ENCODE data around the gene ARL4C. TPM values are rescaled to one million over a fixed set of nuclear protein-coding genes. Genes with fewer than 3 reads are reported as not detected.

Gene ARL4C
- polyA plus RNA-seq, 1 of the 3 experiments (the other 2 are of a cell fraction): 24.0 TPM

DNA sequence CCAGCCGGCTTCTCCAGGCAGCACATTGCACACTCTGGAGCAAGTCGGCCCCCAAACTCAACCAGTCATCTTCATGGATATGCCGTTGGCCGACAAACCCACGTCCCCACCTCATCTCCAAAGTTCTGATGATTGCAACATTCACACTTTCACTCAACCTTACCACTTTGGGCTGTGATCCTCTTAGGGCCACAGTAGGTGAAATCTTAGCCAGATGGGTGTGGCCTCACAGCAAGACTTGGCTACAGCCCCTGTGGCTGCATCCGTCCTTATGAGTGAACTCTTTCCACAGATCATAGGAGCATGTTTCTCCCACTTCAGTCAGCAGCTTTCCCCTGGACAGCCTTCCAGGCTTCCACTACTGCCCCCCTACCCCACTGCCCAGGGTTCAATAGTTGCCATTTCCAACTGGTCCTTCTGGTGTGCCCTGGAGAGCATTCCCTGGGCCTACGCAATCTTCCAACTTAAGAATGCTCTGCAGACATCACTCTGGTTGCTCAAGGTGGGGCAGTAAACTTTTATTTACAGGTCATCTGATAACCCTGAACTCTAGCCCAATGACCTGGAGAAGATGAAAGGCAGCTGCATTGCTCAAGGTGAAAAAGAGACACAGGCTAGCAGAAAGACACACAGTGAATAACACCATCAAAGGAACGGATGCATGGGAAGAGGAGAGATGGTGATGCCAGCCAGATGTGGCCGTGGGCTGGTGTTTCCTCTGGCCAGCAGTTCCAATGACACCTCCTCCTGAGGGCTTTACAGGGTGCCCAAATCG lies 34.5 kb downstream of the ARL4C start:
- ChIA-PET CTCF (no interaction called here), POLR2A (no interaction called here)
- Histone ChIP-seq H3K36me3 (replicated peaks in 1 of 2; ENCODE audit: control insufficient read depth in 1 of 2, insufficient read depth in 2 of 2, low read length in 1 of 2) (no peaks in the 10 kb centered on the region), H3K9me2 (no peaks in the 10 kb centered on the region), H3K9ac (no peak overlapping the region), H3F3A (replicated peaks; ENCODE audit: insufficient read depth) (no peaks in the 10 kb centered on the region), H3K79me2 (ENCODE audit: insufficient read depth) (no peaks in the 10 kb centered on the region), H3K4me2 (no peak overlapping the region), H3K4me3 (ENCODE audit: low read depth in 2 of 2, low read length in 1 of 2) (no peak overlapping the region), H3K4me1 (ENCODE audit: control insufficient read depth in 1 of 2, insufficient read depth in 2 of 2, low read depth in 1 of 2, low read length in 1 of 2) (peaks cover 0 to 25% of the 10 kb centered on the region in 2 experiments; a peak in 2 of 4 replicates), H3K27me3 (ENCODE audit: insufficient read depth) (no peaks in the 10 kb centered on the region), H2AFZ (ENCODE audit: low read depth) (no peak overlapping the region), H4K20me1 (ENCODE audit: insufficient read depth) (no peaks in the 10 kb centered on the region), H3K9me3 (no peaks in the 10 kb centered on the region), H3K27ac (ENCODE audit: low read depth in 2 of 2, low read length in 1 of 2) (no peak overlapping the region)
- WGBS (ENCODE audit: low lambda C conversion rate): 87% methylated on average over 10 of the region's 10 CpGs
- TF ChIP-seq POLR2AphosphoS5 (IDR thresholded peaks at IDR 0.05; ENCODE audit: low read depth, low read length) (no peak), TCF12 (IDR thresholded peaks at IDR 0.05) (no peak), GABPA (IDR thresholded peaks at IDR 0.05; ENCODE audit: low read depth) (no peak), SMC3 (IDR thresholded peaks at IDR 0.05; ENCODE audit: low read depth, low read length) (no peak), RFX5 (IDR thresholded peaks at IDR 0.05; ENCODE audit: low read length) (no peak)
- TF ChIP-seq, protein P1, sequence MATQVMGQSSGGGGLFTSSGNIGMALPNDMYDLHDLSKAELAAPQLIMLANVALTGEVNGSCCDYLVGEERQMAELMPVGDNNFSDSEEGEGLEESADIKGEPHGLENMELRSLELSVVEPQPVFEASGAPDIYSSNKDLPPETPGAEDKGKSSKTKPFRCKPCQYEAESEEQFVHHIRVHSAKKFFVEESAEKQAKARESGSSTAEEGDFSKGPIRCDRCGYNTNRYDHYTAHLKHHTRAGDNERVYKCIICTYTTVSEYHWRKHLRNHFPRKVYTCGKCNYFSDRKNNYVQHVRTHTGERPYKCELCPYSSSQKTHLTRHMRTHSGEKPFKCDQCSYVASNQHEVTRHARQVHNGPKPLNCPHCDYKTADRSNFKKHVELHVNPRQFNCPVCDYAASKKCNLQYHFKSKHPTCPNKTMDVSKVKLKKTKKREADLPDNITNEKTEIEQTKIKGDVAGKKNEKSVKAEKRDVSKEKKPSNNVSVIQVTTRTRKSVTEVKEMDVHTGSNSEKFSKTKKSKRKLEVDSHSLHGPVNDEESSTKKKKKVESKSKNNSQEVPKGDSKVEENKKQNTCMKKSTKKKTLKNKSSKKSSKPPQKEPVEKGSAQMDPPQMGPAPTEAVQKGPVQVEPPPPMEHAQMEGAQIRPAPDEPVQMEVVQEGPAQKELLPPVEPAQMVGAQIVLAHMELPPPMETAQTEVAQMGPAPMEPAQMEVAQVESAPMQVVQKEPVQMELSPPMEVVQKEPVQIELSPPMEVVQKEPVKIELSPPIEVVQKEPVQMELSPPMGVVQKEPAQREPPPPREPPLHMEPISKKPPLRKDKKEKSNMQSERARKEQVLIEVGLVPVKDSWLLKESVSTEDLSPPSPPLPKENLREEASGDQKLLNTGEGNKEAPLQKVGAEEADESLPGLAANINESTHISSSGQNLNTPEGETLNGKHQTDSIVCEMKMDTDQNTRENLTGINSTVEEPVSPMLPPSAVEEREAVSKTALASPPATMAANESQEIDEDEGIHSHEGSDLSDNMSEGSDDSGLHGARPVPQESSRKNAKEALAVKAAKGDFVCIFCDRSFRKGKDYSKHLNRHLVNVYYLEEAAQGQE (IDR thresholded peaks at IDR 0.05; ENCODE audit: low read depth, low read length): no peak
- TF ChIP-seq, protein P2, sequence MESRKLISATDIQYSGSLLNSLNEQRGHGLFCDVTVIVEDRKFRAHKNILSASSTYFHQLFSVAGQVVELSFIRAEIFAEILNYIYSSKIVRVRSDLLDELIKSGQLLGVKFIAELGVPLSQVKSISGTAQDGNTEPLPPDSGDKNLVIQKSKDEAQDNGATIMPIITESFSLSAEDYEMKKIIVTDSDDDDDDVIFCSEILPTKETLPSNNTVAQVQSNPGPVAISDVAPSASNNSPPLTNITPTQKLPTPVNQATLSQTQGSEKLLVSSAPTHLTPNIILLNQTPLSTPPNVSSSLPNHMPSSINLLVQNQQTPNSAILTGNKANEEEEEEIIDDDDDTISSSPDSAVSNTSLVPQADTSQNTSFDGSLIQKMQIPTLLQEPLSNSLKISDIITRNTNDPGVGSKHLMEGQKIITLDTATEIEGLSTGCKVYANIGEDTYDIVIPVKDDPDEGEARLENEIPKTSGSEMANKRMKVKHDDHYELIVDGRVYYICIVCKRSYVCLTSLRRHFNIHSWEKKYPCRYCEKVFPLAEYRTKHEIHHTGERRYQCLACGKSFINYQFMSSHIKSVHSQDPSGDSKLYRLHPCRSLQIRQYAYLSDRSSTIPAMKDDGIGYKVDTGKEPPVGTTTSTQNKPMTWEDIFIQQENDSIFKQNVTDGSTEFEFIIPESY (IDR thresholded peaks at IDR 0.05; ENCODE audit: borderline replicate concordance, low read depth): no peak
- TF ChIP-seq, protein P3, sequence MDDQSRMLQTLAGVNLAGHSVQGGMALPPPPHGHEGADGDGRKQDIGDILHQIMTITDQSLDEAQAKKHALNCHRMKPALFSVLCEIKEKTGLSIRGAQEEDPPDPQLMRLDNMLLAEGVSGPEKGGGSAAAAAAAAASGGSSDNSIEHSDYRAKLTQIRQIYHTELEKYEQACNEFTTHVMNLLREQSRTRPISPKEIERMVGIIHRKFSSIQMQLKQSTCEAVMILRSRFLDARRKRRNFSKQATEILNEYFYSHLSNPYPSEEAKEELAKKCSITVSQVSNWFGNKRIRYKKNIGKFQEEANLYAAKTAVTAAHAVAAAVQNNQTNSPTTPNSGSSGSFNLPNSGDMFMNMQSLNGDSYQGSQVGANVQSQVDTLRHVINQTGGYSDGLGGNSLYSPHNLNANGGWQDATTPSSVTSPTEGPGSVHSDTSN (IDR thresholded peaks at IDR 0.05): no peak
- TF ChIP-seq, protein P4, sequence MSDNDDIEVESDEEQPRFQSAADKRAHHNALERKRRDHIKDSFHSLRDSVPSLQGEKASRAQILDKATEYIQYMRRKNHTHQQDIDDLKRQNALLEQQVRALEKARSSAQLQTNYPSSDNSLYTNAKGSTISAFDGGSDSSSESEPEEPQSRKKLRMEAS (IDR thresholded peaks at IDR 0.05; ENCODE audit: low read depth): no peak
- DNase-seq: no peak

Data from SK-N-SH (cell line).